ENCODE data around the gene DLGAP1.

Gene DLGAP1

DNA sequence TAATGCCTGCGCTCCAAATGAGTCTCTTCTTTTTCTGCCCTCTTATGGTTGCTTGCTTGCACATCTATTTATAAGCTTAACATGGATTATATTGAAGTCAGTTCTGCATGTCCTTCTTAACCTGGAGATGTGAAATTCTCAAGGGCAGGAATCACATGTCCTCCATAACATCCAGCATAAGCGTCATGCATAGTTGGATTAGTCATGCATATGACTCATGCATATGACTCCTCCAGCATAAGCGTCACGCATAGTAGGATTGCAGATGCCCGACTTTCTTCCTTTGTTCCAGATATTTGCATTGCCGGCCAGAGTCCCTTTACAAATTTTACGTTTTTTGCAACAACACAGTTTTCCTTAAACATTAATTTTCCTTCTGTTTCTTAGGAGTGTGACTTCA, 696.6 kb downstream of the DLGAP1 start:
- Histone ChIP-seq H3K27ac (ENCODE audit: low read depth, low read length, poor library complexity, severe bottlenecking) (no peak overlapping the region), H2AFZ (ENCODE audit: low read length) (no peak overlapping the region)
- TF ChIP-seq EZH2 (IDR thresholded peaks at IDR 0.05; ENCODE audit: borderline replicate concordance, low read length) (no peak), CTCF (IDR thresholded peaks at IDR 0.05; ENCODE audit: low read length) (no peak)

DNA sequence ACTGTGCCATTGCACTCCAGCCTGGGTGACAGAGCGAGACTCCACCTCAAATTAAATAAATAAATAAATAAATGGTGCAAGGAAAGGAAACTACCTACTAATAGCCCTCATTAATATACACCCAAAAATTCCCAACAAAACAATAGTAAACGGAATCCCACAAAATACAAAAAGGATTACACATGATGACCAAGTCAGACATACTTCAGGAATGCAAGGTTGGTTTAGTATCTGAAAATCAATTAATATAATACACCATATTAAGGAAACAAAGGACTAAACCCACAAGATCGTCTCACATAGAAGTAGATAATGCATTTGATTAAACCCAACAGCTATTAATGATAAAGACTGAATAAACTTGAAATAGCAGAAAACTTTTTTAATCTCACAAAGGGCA, 697.7 kb downstream of the DLGAP1 start:
- no peak overlapping the region for H3K9ac ChIP-seq (ENCODE audit: low read length)
- no peaks in the 10 kb centered on the region for H3K36me3 ChIP-seq (ENCODE audit: insufficient read depth, low read length)
- no peak overlapping the region for H3K4me2 ChIP-seq (ENCODE audit: low read length)
- peaks cover 25% of the 10 kb centered on the region for H3K4me1 ChIP-seq (ENCODE audit: insufficient read depth, low read length, severe bottlenecking)
- no peaks in the 10 kb centered on the region for H3K79me2 ChIP-seq (ENCODE audit: insufficient read depth, low read length)
- H3K27ac ChIP-seq (ENCODE audit: low read depth, low read length, poor library complexity, severe bottlenecking), result no peak overlapping the region
- no peaks in the 10 kb centered on the region for H3F3A ChIP-seq (ENCODE audit: insufficient read depth, low read length)
- H3K4me3 ChIP-seq (ENCODE audit: low read depth, low read length, poor library complexity, severe bottlenecking), result no peak overlapping the region
- TF ChIP-seq CTCF (IDR thresholded peaks at IDR 0.05; ENCODE audit: low read length) (no peak), EZH2 (IDR thresholded peaks at IDR 0.05; ENCODE audit: borderline replicate concordance, low read length) (no peak)
- H2AFZ ChIP-seq (ENCODE audit: low read length), result no peak overlapping the region
- H3K27me3 ChIP-seq (ENCODE audit: insufficient read depth, low read length), result no peaks in the 10 kb centered on the region
- H3K9me3 ChIP-seq (ENCODE audit: low read length), result no peaks in the 10 kb centered on the region
- no peaks in the 10 kb centered on the region for H3K9me2 ChIP-seq (ENCODE audit: low read depth, low read length)
- no peaks in the 10 kb centered on the region for H4K20me1 ChIP-seq (ENCODE audit: insufficient read depth, low read length)

More for the DNA sequence above, 696.6 kb downstream of the DLGAP1 start:
- no peaks in the 10 kb centered on the region for H3K27me3 ChIP-seq (ENCODE audit: insufficient read depth, low read length)
- no peaks in the 10 kb centered on the region for H3K9me3 ChIP-seq (ENCODE audit: low read length)
- no peaks in the 10 kb centered on the region for H3K9me2 ChIP-seq (ENCODE audit: low read depth, low read length)
- H3K4me1 ChIP-seq (ENCODE audit: insufficient read depth, low read length, severe bottlenecking), result peaks cover 18% of the 10 kb centered on the region
- no peaks in the 10 kb centered on the region for H3K36me3 ChIP-seq (ENCODE audit: insufficient read depth, low read length)
- H3F3A ChIP-seq (ENCODE audit: insufficient read depth, low read length), result no peaks in the 10 kb centered on the region
- no peak overlapping the region for H3K9ac ChIP-seq (ENCODE audit: low read length)
- H3K4me3 ChIP-seq (ENCODE audit: low read depth, low read length, poor library complexity, severe bottlenecking), result no peak overlapping the region
- H4K20me1 ChIP-seq (ENCODE audit: insufficient read depth, low read length), result no peaks in the 10 kb centered on the region
- H3K4me2 ChIP-seq (ENCODE audit: low read length), result no peak overlapping the region
- no peaks in the 10 kb centered on the region for H3K79me2 ChIP-seq (ENCODE audit: insufficient read depth, low read length)

GRCh38 chr18:3753106-3753505, 702.0 kb downstream of the DLGAP1 start:
- Histone ChIP-seq H3K27ac (ENCODE audit: low read depth, low read length, poor library complexity, severe bottlenecking) (no peak overlapping the region), H3K4me3 (ENCODE audit: low read depth, low read length, poor library complexity, severe bottlenecking) (no peak overlapping the region), H3K9ac (ENCODE audit: low read length) (no peak overlapping the region), H3K27me3 (ENCODE audit: insufficient read depth, low read length) (no peaks in the 10 kb centered on the region), H3K4me1 (ENCODE audit: insufficient read depth, low read length, severe bottlenecking) (peaks cover 7% of the 10 kb centered on the region), H2AFZ (ENCODE audit: low read length) (no peak overlapping the region), H3K9me3 (ENCODE audit: low read length) (no peaks in the 10 kb centered on the region), H3K9me2 (ENCODE audit: low read depth, low read length) (no peaks in the 10 kb centered on the region), H3K36me3 (ENCODE audit: insufficient read depth, low read length) (no peaks in the 10 kb centered on the region), H3K79me2 (ENCODE audit: insufficient read depth, low read length) (no peaks in the 10 kb centered on the region), H3K4me2 (ENCODE audit: low read length) (no peak overlapping the region), H4K20me1 (ENCODE audit: insufficient read depth, low read length) (no peaks in the 10 kb centered on the region), H3F3A (ENCODE audit: insufficient read depth, low read length) (no peaks in the 10 kb centered on the region)
- TF ChIP-seq EZH2 (IDR thresholded peaks at IDR 0.05; ENCODE audit: borderline replicate concordance, low read length) (no peak), CTCF (IDR thresholded peaks at IDR 0.05; ENCODE audit: low read length) (no peak)

Measured in OCI-LY1 (cell line).